Measurements from ENCODE around the gene TSPAN18.

TSPAN18 gene

DNA sequence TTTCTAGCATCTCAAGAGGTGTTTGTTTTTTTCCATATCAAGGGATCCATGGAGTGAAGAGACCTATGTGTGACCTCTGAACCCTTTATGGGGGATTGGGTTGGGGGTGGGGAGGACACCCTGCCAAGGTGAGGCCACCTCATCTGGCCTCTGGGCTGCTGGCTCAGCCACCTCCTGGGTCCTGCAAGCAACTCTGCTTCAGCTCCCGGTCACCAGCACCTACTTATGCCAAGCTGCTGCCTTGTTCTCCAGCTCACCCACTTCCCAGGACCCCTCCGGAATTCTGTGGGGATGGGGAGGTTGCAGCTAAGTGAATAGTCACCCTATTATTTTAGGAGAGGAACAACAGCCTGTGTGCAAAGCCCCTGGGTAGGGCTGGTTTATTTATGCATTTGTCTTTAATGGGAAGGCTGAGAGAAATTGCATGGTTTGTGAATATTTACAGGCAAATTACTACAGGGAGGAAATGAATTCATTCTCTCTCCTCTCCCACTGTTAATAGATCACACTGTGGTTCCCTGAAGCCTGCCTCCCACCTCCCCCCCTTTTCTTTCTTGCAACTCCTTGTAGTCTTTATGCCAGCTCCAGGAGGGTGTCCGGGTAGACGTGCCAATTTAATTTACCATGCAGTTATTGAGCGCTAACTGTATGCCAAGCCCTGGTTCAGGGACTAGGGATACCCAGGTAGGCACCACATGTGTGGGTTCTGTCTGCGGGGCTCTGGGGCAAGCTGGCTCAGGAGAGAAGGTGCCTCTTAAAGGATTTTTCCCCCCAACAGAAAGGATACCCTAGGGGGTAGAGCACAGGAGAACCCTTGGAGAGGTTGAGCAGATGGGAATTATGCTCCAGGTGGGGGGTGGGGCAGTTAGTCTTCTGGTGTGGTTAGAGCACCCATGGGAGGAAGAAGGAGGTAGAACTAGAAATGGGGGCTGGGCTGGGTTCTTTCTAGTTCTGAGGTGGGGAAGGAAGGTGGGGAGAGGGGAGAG lies 50.7 kb downstream of the TSPAN18 start:
- DNase-seq (ENCODE audit: low read depth) = no peak

DNA sequence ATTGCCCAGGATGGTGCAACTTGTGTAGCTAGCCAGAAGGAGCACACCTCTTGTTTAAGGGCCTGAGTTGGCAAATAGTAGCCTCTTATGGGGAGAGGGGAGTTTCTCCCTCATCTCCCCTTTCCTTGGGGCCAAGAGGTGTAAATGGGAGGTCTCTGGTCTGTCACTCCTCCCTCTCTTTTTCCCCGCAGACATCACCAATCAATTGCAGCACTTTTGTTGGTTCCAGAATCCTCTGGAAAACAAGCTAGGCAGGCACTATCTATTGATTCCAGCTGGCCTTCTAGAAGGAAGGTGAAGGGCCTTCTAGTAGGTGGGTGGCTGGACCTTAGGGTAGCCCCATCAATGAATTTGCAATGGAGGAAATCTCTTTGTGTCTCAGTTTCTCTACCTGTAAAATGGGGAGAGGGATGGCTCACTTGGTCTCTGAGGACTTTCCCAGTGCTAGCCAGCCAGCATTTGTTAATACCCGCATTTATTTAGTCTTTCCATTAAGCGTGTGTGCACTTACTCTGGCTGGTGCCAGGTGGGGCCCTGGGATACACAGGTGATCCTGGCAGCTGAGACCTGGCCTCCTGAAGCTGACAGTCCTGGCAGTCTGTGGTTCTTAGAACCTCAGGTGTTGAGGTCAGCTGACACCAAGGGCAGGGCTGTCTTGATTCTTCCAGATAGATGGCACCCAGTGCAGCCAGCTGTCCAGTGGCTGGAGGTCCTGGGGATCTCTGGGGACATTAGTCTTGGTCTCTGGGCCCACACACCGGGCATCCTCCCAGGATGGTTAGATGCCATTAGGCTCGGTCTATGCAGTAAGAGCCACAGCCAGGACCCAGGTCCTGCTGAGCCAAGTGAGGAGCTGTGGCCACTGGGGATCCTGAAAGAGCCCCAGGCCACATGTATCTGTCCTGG lies 51.7 kb downstream of the TSPAN18 start:
- no peak for DNase-seq (ENCODE audit: low read depth)

DNA sequence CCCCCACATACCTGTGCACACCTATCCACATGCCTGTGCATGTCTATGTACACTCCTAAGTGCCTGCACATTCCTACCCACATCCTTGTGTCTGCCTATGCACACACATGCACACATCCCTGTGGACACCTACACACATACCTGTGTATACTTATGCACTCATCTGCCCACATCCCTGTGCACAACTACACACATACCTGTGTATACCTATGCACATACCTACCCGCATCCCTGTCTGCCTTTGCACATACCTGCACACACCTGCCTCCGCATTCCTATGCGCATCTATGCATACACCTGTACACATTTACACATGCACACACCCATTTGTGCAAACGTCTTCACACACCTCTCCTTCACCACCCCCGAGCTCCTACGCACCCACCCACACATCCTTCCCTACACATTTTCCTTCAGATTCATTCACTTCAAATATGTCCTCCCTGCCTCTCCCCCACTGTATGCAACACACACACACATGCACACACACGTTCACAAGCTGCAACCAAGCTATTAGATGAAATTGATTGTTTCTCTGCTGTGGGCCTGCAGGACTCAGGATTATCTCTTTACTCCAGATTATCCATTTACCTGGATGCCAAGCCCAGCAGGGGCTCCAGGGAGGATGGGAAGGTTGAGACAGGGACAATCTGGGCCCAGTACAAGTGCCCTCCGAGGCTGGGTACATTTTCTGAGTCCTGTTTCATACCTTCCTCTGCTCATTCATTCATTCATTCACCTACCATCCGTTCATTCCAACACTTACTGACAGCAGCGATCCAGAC lies 53.2 kb downstream of the TSPAN18 start:
- no peak for DNase-seq (ENCODE audit: low read depth)

DNA sequence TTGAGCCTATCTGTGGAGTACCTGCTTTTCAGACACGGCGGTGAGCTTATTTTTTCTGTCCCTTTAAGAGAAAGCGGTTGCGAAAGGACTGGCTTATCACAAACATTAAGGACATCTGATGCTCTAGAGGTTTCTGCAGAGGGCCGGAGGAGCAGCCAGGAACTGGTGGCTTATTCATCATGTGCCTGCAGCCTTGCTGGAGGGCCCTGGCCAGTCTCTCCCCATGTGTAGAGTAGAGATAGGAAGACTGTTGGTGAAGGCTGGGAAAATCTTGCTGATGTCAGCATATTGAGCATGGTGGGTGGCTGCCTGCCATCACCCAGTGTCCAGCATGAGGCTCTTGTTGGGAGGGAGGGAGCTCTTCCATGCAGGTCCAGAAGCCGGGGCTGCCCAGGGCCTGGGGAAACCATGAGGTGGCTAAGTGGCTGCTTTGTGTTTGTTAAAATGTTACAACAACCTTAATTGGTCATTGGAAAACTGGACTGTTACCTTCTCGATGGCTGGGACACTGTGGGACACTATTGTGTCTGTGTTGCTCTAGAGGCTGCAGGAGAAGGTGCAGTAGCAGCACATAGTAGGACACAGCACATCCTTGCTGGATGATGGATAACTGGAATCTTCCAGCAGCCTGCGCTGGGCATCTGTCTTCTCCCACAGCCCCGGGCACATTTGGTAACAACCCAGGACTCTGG lies 54.3 kb downstream of the TSPAN18 start:
- DNase-seq (ENCODE audit: low read depth) = no peak

DNA sequence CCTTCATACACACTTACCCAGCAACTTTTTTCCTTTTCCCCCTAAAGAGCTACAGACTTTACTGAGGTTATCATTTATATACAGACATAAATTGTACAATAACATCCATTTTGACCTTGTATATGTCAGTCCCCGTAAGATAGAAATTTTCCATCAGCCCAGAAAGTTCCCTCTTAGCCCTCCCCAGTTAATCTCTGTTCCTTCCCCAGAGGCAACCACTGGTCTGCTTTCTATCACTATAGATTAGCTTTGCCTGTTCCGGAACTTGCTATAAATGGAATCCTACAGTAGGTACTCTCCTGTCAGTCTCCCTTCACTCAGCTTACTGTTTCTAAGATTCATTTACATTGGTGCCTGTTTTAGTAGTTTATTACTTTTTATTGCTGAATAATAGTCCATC lies 54.9 kb downstream of the TSPAN18 start:
- no peak for DNase-seq (ENCODE audit: low read depth)

DNA sequence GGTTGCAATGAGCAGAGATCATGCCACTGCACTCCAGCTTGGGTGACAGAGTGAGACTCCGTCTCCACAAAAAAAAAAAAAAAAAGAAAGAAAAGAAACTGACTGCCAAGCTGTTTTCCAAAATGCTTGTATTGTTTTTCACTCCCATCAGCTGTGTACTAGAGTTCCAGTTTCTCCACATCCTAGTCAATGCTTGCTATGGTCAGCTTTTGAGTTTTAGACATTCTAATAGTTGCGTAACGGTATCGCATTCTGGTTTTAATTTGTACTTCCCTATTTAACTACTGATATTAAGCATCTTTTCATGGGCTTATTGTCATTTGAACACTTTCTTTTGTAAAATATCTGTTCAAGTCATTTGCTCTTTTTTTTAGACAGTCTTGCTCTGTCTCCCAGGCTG lies 55.7 kb downstream of the TSPAN18 start:
- DNase-seq (ENCODE audit: low read depth) = no peak

DNA sequence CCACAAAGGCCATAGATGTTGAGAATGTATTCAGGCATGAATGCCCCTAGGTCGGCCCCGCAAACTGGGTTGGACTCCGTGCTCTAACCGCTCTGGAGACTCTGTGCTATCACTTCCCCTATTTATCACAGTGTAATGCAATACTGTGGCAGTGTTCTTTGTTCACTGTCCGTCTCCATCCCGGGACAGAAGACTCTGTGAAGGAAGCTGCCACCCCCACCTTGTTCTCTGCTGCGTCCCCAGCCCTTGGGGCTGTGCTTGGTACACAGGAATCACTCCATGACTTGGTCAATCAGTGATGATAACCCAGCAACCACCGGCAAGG lies 57.6 kb downstream of the TSPAN18 start:
- no peak for DNase-seq (ENCODE audit: low read depth)

DNA sequence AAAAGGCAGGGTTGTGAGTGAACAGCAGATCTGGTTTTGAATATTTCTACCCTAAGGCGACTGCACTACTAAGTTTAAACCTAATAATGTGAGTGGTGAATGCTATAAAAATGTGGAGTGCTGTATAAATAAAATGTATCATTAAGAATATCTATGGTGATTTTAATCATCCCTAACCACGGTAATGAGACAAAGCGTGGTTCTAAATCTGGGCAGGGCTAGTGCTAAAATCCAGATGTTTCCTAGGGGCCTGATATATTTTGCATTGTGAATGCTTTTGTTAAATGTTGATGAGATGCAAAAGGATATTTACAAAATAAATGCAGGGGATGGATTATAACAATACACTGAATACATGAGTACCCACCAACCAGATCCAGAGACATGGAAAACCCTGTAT lies 58.1 kb downstream of the TSPAN18 start:
- no peak for DNase-seq (ENCODE audit: low read depth)

DNA sequence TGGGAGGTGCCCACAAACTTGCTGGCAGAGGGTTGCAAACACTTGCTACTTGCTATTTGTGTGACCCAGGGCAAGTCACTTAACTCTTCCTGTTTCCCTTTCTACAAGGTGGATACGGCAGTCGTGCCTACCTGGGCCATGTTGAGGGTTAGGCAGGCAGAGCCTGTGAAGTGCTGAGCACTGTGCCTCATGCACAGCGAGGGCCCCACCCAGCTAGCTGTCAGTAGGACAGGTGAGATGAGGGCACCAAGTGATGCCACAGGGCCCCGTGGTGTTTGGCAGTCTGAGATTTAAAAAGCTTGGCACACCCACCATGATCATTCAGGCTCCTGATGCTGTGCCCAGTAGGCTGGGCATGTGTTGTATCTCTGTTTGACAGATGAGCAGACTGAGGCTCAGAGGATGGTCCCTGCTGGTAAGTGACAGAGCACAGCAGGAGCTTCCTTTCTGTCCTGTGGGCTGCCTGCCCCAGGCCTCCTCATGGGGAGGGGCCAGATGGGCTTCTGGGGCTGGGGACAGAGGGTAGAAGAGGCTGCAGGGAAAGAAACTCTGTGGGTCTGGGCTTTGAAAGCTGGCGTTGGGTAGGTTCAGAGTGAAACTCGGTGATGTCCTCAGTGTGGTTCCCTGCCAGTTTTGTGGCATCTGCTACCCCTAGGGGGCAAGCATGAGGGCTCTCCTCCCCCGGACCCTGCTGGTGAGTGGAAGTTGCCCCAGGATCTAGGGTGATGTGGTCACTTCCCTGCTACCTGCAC lies 59.3 kb downstream of the TSPAN18 start:
- DNase-seq (ENCODE audit: low read depth) = no peak

DNA sequence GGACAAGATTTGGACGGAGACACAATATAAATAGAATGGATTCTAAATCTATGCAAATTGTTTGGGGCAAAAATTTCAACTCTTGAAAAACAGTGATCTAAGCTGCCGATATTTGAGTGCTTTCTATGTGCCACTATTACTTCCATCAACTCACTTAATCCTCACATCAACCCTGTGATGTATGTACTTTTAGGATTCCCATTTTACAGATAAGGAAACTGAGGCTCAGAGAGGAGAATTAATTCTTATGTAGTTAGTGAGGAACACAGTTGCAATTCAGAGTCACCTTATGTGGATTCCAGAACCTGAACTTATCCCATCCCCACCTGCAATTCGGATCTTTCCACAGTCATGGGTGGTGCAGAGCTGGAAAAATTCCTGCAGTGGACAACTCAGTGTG lies 60.3 kb downstream of the TSPAN18 start:
- DNase-seq (ENCODE audit: low read depth) = no peak

DNA sequence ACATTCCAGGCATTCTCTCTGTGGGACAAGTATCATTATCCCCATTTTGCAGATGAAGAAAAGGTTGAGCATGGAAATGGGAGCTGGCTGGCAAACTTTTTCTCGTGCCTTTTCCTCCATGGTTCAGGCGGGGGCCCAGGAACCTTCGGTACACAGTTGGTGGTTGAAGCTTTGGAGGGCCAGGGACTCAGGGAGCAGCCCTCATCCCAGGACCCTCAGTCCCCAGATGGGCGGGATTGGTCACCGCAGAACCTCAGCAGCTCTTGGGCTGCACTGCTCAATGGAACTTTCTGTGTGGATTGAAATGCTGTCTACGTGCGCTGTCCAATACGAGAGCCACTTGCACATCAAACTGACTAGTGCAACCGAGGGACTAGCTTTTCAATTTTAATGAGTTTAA lies 61.2 kb downstream of the TSPAN18 start:
- no peak for DNase-seq (ENCODE audit: low read depth)

DNA sequence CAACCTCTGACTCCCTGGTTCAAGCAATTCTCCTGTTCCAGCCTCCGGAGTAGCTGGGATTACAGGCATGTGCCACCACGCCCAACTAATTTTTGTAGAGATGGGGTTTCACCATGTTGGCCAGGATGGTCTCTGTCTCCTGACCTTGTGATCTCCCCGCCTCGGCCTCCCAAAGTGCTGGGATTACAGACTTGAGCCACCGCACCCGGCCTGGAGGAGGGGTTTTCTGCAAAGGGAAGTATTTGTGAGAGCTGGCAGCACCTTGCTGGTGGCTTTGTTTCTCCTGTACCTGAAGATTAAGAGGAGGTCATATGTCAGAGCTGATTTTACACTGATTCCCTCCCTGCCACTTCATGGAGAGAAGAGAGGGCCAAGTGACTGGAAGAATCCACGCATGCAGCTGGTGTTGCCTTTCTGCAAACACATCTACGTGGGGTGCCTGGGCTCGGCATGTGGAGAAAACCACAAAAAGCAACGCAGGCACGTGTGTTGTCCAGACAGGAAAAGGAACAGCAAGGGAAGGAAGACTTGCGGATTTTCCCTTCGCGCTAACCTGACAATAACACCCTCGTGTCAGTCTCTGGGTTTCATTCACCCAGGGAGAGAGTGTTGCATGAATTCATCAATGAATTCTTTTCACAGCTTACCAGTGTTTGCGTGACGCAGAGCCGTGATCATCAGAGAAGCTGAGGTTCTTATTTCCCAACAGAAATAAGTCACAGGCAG lies 61.9 kb downstream of the TSPAN18 start:
- DNase-seq (ENCODE audit: low read depth) = no peak

DNA sequence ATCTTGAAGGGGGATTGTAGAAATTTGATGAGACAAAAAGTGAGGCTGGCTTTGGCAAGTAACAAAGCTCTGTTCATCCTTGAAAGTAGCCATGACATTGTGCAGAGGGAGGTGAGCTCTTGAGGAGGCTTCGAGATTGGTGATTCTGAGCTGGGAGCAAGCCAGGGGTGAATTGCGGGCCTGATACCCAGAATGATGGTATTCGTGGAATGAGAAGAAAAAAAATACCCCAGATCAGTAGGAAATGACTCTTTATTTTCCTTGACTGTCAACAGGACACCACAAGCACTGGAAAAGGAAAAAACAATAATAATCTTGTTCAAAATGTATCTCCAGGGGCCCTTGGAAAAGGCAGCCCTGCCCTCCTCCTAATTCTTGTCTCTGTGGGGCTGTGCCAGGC lies 62.7 kb downstream of the TSPAN18 start:
- no peak for DNase-seq (ENCODE audit: low read depth)

DNA sequence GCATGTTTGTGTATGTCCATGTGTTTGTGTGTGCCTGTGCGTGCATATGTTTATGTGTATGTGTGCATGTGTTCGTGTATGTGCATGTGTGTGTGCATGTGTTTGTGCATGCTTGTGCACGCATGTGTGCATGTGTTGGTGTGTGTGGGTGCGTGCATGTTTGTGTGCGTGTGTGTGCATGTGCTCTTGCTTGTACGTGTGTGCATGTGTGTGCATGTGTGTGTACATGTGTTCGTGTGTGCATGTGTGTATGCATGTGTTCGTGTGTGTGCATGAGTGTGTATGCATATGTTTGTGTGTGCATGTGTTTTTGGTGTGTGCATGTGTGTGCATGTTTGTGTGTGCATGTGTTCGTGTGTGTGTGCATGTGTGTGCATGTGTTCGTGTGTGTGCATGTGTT lies 63.4 kb downstream of the TSPAN18 start:
- DNase-seq (ENCODE audit: low read depth) = no peak

DNA sequence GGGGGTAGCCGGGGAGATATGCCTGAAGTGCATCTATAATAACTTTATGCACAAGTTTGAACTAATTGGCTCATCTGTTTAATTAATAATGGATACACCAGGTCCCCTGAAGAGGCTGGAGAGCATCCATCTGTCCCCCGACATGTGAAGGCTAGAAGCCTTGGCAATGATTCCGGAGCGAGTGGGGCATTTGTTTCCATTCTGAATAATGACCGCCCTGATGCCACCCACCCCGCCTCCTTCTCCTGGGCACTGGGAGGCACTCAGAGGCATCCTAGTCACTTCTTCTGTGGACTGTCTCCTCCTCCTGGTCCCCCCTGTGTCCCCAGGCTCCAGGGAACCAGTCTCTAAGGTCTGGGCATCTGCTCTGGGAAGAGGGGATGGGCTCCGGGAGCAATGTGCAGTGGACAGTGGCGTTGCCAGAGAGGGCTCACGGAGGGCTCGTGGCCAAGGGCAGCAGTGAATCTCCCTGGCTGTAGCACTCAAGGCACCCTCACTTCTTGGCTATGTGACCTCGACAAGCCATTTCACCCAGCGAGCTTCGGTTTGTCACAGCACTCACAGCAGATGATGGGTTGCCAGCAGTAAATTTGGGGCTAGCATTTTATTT lies 64.7 kb downstream of the TSPAN18 start:
- no peak for DNase-seq (ENCODE audit: low read depth)

DNA sequence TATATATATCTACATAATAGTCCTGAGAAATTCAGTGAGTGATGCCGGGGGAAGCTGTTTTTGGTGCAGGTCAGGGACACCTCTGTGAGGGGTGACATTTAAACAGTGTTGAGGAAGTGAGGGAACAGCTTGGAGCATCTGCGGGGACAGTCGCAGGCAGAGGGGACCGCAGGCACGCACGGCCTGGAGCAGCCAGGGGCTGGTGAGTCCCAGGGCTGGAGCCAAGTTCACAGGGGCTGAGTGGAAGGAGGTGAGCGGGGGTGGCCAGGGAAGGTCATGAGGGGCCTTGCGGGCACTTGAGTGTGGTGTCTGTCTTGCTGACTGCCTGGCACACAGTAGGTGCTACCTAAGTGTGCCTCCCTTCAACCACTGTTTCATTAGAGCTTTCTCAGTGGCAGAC lies 65.4 kb downstream of the TSPAN18 start:
- DNase-seq (ENCODE audit: low read depth) = no peak

DNA sequence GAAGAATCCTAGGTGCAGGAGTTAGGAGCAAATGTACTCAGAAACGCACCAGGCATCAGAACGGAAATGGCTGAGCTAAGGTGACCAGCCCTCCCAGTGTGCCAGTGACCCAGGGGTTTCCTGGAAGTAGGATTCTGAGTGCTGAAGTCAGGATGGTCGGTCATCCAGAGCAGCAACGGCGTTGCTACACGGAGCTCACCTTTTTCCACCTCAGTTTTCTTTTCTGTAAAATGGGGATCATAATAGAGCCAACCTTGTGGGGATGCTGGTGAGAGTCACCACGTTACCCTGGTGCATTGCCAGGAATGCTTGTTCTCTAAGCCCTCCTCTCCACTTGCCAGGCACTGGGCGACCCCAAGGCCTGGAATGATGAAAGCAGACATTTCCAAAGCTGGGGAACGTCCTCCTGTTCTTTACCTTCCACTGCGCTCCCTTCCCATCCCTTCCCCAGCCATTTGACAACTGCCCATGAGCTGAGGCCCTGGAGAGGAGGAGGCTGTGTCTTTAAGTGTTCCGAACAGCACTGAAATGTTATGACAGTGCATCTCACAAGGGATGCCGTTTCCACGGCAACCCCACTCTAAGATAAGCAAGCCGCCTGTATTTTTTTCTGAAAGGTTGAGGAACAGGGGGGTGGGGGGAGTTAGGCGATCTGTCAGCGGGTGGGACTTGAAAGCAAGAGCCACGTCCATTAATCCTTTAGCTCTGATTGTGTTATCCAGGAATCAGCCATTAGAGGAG lies 66.8 kb downstream of the TSPAN18 start:
- no peak for DNase-seq (ENCODE audit: low read depth)

DNA sequence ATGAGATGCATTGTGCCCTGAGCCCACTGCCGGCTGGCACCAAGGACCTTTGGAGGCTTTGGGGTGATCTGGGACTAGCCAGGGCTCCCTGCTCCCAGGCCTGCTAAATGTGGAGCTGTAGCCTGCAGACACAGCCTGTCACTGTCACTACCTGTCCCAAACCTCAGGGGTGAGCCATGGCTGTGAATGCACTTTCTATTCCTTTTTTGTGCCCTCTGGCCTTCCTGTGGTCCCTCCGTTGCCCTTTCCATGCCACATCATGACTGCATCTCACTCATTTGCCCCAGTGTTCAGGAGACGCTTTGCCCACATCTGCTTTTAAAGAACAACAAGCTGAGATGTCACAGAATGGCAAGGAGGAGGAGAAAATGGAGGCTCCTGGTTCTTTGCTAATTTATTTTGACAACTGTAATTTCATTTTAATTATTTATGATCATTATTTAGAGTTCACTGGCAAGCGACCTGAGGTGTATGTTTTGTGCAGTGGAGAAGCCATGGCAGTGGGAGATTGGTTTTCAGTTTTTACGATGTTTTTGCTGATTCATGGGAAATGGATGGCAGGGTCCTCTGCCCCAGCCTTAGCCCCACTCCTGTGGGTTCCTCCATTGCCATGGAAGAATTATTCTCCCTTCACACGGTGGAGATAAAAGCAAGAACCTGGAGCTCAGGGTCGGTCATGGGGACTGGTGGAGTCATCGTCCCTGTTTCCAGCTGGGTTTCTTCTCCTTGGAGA lies 69.2 kb downstream of the TSPAN18 start:
- no peak for DNase-seq (ENCODE audit: low read depth)
